ENCODE results near the gene NNT. TPM values are rescaled to one million over a fixed set of nuclear protein-coding genes. Genes with fewer than 3 reads are reported as not detected.
"Not testable (repeated sequence)": the region's sequence is repeated elsewhere in the genome, so short reads cannot be mapped to it uniquely, and the experiment has no call there.

NNT gene
- total RNA-seq, 1 donor from 2014 or later: 68.1 TPM

DNA sequence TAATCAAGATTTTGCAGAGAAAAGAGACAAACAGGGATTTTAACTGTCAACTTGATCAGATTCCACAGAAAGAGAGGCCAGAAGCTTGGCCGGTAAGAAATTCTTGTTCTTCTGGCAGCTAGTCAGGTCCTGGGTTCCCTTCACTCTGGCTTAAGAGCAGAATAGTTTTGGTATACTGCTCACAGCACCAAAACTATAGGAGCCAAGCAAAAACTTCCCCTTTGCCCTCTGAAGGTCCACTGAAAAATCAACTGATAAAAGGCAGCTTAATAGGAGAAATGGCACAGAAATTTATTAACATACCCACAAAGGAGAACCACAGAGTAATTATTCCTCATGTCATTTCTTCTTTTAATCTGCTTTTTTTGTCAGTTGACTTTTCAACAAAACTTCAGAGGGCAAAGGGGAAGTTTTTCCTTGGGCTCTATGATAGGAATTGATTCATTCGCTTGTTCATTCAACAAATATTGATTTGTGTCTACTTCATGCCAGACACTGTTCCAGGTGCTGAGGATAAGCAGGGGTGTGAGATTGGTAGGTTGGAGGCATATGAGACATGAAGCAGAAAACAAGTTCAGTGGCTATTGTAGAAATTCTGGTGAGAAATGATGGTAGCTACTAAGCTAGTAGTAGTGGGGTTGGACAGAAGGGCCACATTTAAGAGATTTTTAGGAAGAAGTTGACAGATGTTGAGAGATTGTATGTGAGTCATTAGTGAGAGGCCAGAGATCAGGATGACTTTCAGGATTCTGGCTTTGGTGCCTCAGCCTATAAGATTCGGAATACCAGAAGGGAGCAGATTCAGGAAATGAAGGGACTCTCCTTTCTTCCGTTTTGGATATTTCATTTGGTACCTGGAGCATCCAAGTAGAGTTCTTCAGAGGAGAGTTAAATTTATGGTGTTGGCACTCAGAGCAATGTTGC, 20.6 kb upstream of the NNT start:
- DNase-seq (ENCODE audit: low read depth in 2 of 2): no peak

DNA sequence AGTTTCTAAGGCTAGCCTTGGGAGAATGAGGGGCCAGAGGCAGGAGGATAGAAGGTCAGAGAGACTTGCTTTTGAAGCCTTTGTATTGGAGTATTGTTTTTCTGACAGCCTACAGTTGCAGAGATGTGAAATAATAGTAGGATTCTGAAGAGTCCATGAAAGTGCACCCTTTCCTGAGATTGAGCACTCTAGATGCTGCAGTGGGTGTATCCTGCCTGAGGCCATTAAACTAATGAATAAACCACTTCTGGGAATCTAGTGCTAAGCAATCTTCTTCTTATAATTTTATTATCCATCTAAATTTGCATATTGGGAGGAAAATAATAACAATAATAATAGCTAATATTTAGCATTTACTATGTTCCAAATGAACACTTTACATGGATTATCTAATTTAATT, 19.3 kb upstream of the NNT start:
- DNase-seq (ENCODE audit: low read depth in 2 of 2): no peak

DNA sequence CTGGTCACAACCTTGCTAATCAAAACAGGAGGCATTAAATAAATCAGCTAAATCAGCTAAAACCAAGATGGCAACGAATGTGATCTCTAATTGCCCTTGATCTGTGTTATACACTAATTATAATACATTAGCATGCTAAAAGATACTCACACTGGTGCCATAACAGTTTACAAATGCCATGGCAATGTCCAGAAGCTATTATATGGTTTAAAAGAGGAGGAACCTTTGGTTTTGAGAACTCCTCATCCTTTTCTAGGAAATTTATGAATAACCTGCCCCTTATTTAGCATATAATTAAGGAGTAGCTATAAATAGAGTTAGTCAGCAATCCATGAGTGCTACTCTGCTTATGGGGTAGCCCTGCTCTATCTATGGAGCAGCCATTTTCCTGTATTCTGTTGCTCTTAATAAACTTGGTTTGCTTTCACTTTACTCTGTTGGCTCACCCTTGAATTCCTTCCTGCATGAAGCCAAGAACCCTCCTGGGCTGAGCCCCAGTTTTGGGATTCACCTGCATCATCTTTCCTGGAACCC, 18.7 kb upstream of the NNT start:
- no peak for DNase-seq (ENCODE audit: low read depth in 2 of 2)

DNA sequence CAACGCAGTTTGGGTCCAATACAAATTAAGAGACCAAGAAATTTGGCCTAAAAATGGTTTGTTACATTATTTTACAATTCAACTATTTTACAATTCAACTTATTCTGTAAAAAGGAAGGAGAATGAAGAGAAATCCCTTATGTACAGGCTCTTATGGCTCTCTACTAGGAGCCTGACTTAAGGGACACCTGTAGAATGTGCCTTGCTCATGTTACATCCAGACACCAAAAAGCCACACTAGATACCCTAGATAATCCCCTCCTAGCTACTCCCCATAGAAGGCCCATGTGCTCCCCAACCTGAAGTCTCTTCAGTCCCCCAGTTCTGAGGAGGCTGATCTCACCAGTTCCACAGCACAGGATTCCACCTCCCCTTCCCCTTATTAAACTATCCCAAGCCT, 14.1 kb upstream of the NNT start:
- no peak for DNase-seq (ENCODE audit: low read depth in 2 of 2)

DNA sequence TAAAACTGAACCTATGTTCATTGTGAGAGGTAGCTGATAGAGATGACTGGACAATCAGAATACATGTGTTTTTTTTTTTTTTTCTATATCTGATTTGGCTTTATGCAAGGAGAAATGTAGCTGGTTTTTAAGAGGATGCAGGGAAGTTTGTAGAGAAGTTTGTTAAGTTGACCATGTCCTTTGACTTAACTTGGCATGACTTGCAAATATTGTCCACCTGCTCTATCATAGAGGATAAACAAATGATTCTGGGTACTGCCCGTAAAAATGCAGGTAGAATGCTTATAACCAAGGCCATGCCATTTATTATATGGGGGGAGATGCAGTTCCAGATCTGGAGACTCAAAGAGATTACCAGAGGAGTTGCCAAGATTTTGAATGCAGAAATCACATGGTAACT, 13.7 kb upstream of the NNT start:
- no peak for DNase-seq (ENCODE audit: low read depth in 2 of 2)

DNA sequence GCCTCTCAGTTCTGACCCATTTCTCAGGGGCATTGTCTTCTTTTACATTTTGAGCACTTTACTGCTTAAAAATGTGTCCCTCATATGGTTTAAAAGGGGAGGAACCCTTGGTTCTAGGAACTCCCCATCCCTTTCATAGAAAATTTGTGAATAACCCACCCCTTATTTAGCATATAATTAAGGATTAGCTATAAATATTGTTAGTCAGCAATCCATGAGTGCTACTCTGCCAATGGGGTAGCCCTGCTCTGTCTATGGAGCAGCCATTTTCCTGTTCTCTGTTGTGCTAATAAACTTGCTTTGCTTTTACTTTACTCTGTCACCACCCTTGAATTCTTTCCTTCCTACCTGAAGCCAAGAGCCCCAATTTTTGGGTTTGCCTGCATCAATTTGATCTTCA, 12.3 kb upstream of the NNT start:
- DNase-seq (ENCODE audit: low read depth in 2 of 2): no peak

DNA sequence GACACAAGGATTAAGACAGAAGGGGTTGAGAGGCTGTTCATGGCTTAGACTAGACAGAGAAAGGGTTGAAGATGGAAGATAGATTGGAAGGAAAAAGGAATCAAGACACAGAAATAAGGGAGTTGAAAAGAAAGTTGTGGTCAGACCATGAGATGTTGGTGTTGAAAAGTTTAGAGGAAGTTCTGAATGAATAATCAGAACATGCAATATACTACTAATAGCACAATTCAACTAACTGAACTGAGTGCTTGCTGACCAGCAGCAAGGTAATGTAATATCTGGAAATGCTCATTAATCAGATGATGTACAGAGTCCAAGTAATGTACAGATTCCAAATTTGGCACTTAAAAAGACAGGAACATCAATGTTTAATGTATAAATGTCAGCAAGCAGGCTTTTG, 10.6 kb upstream of the NNT start:
- DNase-seq (ENCODE audit: low read depth in 2 of 2): no peak

DNA sequence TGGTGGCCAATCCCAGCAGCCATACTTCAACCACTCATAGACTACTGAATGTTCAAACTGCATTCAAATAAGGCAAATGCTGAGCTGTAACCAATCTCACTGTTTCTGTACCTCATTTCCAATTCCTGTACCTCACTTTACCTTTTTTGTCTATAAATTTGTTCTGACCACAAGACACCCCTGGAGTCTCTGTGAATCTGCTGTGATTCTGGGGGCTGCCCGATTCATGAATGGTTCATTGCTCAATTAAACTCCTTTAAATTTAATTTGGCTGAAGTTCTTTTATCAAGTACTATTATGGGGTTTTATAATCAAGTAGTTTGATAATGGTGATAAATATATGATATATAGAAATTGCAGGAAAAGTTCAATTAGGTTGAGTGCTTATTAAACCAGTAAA, 4.1 kb upstream of the NNT start:
- not testable (repeated sequence) for DNase-seq (ENCODE audit: low read depth in 2 of 2)

DNA sequence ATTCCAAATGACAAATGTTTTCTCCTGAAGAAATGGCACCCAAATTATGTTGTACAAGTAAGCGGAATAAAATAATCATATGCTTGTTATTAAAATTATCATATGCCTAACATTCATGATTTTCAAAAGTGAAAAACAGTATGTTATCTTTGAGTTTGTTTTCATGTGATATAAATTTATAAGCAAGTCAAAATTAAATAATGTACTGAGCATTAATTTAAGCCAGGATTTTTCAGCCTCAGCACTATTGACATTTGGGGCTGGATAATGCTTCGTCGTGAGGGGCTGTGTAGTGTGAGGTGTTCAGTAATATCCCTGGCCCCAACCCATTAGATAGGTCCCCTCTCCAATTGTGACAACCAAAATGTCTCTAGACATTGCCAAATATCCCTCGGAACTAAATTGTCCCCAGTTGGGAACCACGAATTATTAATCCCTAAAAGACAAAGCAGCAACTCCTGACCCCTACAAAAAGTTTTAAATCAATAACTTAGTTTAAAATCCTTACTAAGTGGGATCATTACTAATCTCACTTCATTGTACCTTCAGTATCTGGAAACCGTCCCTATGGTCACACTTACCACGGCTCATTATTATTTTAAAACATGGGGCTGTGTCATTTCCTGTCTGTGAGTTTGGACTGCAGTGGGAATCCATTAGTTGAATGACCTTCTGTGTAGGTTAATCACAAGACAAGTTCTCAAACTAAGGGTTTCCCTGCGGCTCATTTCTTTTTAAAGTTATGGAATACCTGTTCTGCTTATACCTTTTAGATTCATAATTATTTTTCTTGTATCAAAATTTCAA, 1.3 kb upstream of the NNT start:
- DNase-seq (ENCODE audit: low read depth in 2 of 2): peak; percentile 79 to 80

DNA sequence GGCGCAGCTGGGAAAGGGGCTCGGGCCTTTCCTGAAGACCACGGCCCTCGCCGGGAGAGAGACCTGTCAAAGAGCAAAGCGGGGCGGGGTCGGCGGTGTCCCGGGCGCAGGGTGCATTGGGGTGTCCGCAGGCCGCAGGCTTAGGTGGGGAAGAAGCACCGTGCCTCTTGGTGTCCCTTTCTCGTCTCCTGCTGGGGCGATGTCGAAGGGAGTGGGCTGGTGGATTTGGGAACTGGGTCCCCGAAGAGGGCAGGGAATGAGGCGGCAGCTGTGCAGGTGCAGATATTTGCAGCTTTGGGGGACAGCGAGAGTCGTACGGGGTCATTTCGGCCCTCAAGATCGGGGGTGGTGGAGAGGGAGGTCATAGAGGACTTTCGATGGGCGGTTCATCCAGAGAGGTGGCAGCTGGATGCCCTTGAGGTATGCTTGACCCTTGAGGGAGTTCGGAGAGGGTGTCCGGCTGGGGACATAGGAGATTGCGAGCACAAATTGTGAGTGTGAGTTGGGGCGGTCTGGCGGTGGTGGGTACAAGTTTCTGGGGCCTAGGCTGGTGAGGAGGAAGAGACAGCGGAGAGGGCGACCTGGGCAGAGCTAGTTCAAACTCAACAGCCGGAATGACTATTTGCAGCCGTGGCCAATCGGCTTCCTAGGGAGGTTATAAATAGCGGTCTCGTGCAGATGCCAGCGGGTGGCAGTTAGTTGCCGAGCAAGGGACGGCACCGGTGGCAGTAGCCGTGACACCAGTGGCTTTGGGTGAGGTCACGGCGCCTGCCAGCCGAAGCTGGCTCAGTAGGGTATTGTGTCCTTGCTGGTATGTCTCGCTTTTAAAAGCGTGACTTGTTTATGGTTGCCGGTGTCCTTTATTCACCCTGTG, 601 bp downstream of the NNT start:
- DNase-seq (ENCODE audit: low read depth in 2 of 2): peak; percentile 61 to 79

DNA sequence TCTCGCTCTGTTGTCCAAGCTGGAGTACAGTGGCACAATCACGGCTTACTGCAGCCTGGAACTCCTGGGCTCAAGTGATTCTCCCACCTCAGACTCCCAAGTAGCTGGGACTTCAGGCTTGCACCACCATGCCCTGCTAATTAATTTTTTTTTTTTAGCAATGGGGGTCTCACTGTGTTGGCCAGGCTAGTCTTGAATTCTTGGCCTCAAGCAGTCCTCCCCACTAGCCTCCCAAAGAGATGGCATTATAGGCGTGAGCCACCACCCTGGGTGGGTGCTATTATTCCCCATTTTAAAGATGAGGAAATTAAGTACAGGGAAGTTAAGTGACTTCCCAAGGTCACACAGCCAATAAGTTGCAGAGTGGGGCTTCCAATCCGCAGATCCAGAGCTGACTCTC, 1.7 kb downstream of the NNT start:
- DNase-seq (ENCODE audit: low read depth in 2 of 2): no peak

DNA sequence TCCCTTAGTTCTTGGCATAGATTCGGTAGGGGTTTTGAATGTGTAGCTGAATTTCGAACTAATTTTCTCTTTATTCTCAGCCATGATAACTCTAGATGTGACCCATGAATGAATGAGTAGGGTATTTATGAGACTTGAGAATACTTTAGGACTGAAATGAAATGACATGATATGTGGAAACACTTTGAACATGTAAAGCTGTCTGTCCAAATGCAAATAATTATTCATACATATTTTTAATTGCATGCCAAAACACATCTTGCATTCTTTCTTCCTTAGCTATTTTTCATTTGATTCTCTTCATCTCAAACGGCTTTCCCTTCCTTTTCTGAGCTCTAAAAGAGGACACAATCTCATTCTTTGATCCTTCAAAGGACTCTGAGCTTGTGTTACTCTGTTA, 3.4 kb downstream of the NNT start:
- no peak for DNase-seq (ENCODE audit: low read depth in 2 of 2)

DNA sequence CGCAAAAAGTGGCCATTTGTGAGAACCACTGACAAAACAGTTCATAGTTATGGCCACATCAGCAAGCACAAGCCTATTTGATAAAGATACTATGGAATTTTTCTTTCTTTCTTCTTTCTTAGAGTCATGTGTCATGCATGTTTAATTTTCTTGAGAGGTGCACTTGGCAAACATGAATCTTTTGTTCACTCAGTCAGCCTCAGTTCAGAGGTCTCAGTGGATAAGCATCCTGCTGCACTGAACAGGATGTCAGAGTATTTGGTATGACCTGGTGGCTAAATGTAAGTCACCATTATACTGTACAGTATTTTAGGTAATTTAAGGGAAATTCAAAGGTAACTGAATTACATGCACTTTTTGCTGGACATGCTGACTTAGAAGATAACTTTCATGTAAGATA, 5.4 kb downstream of the NNT start:
- DNase-seq (ENCODE audit: low read depth in 2 of 2): peak; percentile 39 to 51

DNA sequence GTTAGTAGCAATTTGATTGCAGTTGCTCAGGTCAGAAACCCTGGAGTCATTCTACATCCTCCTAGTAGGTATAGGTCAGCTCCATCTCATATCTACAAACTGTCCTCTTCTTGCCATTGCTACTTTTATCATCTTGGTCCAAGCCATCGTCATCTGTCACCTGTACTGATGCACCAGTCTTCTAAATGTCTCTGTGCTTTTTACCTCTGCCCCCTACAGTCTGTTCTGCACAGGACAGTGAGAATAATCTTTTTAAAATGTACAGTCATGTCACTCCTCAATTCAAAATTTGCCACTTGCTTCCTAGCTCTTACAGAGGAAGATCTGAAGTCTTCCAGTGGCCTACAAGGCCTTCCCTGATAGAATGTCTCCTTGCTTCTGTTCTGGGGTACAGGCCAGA, 6.8 kb downstream of the NNT start:
- DNase-seq (ENCODE audit: low read depth in 2 of 2): peak; percentile 5 to 34

DNA sequence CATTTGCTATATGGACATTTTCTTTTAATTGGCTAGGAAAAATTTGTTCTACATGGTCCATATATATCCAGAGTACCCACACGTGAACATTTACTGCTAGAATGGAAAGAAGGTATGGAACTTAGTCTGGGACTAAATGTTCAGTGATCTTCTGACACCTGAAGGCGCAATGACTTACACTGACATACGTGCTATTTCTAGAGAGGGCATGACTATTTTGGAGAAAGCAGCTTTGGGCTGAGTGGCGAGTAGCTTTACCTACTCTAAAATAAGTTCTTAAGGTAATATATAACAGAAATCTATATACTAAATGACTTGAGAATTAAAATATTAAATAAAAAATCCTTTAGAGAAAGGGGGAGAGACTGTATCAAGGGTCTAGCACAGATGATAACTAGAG, 10.4 kb downstream of the NNT start:
- no peak for DNase-seq (ENCODE audit: low read depth in 2 of 2)

DNA sequence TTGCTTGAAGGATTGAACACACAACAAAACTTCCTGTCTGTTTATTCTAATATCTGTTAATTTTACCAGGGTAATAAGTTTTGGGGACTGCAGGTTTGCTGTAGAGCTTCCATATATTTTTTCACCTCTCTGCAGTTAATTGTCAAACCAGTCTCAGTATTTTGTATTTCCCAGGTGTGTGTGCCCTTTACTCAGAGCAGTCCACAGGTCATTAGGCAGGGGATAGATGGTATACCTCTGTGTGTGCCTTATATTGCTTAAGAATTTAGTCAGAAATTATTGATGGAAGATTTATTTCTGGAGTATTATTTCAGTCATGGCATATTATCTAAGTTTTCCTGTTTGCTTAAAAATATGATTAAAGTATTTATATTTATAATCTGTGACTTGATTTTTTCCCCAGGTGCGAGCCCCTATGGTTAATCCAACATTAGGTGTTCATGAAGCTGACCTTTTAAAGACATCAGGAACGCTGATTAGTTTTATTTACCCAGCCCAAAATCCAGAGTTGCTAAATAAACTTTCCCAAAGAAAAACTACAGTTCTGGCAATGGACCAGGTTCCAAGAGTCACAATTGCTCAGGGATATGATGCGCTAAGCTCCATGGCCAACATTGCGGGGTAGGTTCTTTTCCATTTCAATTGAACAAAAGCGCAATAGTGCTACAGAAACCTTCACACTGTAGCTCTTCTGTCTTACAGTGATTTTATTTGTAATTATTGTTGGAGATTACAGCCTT, 12.6 kb downstream of the NNT start:
- no peak for DNase-seq (ENCODE audit: low read depth in 2 of 2)

DNA sequence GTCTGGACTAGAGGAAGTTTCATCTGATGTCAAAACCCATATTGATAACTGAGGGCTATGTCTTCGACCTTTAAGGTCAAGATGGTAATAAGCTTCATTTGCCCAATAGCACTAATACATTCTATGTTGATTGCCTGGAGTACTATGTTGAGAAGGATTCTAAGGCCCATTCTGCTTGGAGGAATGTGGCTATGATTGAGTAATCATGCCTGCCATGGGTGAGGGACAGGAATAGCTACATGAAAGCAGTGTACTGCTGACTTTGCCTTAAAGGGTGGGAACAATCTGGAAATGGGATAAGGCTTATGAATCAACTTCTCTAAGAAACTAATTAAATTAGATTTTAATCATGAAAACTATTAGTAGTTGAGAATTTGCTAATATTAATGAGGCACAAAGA, 13.6 kb downstream of the NNT start:
- DNase-seq (ENCODE audit: low read depth in 2 of 2): no peak

DNA sequence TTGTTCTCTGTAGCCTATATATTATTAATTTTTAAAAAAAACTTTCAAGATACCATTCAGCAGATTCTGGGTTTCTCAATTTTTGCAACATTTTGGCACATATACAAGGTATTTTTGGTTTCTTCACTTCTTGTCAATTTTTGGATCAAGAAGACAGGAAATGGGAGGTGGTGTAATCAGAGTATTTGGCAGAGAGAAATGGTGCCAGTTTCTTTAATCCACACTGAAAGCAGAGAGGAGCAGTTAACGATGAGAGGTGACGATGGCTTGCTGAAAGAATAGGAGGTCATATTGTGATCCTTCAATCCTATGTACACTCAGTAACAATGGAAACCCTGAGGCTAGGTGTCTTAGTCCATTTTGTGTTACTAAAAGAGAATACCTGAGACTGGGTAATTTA, 16.4 kb downstream of the NNT start:
- no peak for DNase-seq (ENCODE audit: low read depth in 2 of 2)

DNA sequence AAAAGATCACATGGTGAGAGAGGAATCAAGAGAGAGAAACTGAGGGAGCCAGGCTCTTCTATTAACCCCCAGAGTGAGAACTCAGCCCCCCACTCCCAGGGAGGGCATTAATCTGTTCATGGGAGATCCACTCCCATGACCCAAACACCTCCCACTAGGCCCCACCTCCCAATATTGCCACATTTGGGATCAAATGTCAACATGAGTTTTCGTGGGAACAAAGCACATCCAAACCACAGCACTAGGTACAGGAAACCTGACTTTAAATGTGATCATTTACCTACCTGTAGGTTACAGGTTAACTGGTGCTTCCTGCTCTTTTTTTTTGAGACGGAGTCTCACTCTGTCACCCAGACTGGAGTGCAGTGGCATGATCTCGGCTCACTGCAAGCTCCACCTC, 16.9 kb downstream of the NNT start:
- DNase-seq (ENCODE audit: low read depth in 2 of 2): no peak

DNA sequence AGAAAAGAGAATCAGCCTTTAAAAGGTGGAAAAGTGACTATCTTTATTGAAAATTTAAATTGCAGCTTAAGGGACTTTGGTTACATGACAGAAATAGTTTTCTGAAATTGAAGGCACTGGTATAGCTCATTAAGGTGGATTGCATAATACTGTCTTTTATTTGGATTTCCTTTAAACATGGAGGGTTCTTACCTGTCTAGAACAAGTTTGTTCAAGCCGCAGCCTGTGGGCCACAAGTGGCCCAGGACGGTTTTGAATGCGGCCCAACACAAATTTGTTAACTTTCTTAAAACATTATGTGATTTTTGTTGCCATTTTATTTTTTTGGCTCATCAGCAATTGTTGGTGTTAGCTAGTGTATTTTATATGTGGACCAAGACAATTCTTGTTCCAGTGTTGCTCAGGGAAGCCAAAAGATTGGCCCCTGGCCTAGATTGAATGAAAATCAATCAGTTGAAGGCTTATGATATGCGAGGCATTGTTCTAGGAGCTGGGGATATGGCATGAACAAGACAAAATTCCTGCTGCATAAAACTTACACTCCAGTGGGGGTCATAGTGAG, 18.0 kb downstream of the NNT start:
- DNase-seq (ENCODE audit: low read depth in 2 of 2): no peak

DNA sequence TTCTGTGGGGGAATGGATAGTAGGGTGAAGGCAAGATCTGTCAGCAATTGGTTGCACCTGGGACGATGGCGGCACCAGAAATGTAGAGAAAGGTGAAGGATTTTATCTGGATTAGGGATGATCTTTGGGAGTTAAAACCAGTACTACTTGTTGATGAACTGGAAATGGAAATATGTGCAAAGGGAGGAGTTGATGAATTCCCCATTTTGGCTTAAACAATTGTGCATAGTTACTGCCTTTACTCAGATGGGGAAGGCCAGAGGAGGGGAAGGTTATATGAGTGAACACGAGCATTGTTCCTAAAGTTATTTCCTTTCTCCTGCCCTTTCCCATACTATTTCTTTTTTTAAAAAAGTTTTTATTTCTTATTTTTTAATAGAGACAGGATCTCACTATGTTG, 19.1 kb downstream of the NNT start:
- no peak for DNase-seq (ENCODE audit: low read depth in 2 of 2)
